NB4 (cell line): ENCODE measurements around the gene ASPG.

Experiments used
- CTCF ChIP-seq: IDR thresholded peaks from one replicate; pipeline ENCODE4 v1.5.1; 2012; ENCODE audit warnings: low read depth, low read length
- MAX ChIP-seq: IDR thresholded peaks from 2 replicates; pipeline ENCODE4 v1.6.1; 2011; ENCODE audit warnings: low read depth, low read length
- MYC ChIP-seq: IDR thresholded peaks from 2 replicates; pipeline ENCODE4 v1.6.1; 2011; ENCODE audit warnings: low read depth, low read length
- POLR2A ChIP-seq: IDR thresholded peaks from 2 replicates; pipeline ENCODE4 v1.6.1; 2011; ENCODE audit warnings: mild to moderate bottlenecking; ENCODE audit not compliant: insufficient read length; ENCODE audit errors: extremely low read depth

- TF ChIP-seq CTCF, result no peak
- no peak for TF ChIP-seq POLR2A
- no peak for TF ChIP-seq MAX
- TF ChIP-seq MYC, result no peak
Measured at GRCh38 chr14:104117341-104118005, 32.0 kb downstream of the ASPG start.
